Tibial artery (tissue), 4 donors: ENCODE data around the gene DACH1.

Experiments
- DNase-seq, 2 donors: peaks; one replicate each; pipeline ENCODE4 v3.0.0-alpha.2; 2019
- H3K27ac ChIP-seq, 2 donors: fragments of 200-600 bp; sonication (generic) in 1 of 2; 1 replicate in 1 of 2; 2 replicates in 1 of 2; pipeline ENCODE4 v1.5.1; 2018 to 2019; ENCODE audit warnings: mild to moderate bottlenecking in 1 of 2
- H3K27me3 ChIP-seq, 2 donors: fragments of 200-600 bp; sonication (generic) in 1 of 2; one replicate each; pipeline versions ENCODE4 v1.5.1 to v1.6.0; 2016 to 2019
- H3K36me3 ChIP-seq, 3 donors: fragments of 200-600 bp; sonication (generic) in 2 of 3; one replicate each; pipeline ENCODE4 v1.5.1; 2016 to 2019; ENCODE audit warnings: mild to moderate bottlenecking in 2 of 3
- H3K4me1 ChIP-seq, 4 donors: fragments of 200-600 bp; sonication (generic) in 2 of 4; 1 replicate in 3 of 4; 2 replicates in 1 of 4; pipeline ENCODE4 v1.5.1; 2016 to 2019
- H3K4me3 ChIP-seq, 2 donors: fragments of 200-600 bp; sonication (generic) in 1 of 2; 1 replicate in 1 of 2; 2 replicates in 1 of 2; pipeline ENCODE4 v1.5.1; 2018 to 2019; ENCODE audit warnings: mild to moderate bottlenecking in 2 of 2
- H3K9me3 ChIP-seq, 3 donors: fragments of 200-600 bp; sonication (generic) in 1 of 3; one replicate each; pipeline ENCODE4 v1.5.1; 2016 to 2019
- CTCF ChIP-seq, 2 experiments: fragments of 200-600 bp in 1 of 2; fragments of 450-650 bp in 1 of 2; IDR thresholded peaks; one replicate each; pipeline ENCODE4 v1.5.1; 2017 to 2019; ENCODE audit warnings: antibody characterized with exemption in 2 of 2, mild to moderate bottlenecking in 1 of 2, moderate library complexity in 1 of 2
- intact Hi-C: fragments of 100-400 bp; cut with DNase I; formaldehyde crosslinking; loops from one replicate; pipeline ENCODE4 v1.15.0; 2023; ENCODE audit warnings: low total_unique reads

The DACH1 gene

DNA sequence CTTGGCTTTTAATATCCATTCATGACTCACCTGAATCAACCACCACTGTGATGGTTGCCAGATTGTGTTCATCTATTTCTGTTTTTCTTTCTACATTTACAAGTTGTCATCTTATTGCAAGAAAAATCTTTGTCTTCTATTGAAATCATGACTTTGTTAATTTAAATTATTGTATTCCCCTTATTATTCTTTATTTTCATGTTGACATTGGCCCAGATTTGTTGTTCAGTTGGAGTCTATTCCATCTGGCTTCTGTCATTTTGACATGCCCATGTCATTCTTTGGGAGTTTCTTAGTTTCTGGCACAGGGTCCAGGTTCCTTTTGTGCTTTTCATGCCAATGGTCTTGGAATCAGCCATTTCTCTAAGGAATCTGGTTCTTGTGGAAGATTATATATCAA is 19.9 kb upstream of the DACH1 start:
- no peaks in the 10 kb centered on the region for H3K27me3 ChIP-seq
- no peak overlapping the region for H3K4me3 ChIP-seq
- no peak overlapping the region for H3K27ac ChIP-seq
- no peak for TF ChIP-seq CTCF (IDR thresholded peaks at IDR 0.05)
- no peaks in the 10 kb centered on the region for H3K9me3 ChIP-seq
- no peaks in the 10 kb centered on the region for H3K4me1 ChIP-seq
- intact Hi-C loops: no loop called here
- H3K36me3 ChIP-seq: no peaks in the 10 kb centered on the region
- DNase-seq: no peak

GRCh38 chr13:71882120-71882519 is 15.1 kb upstream of the DACH1 start:
- no peak for TF ChIP-seq CTCF (IDR thresholded peaks at IDR 0.05)
- Histone ChIP-seq H3K36me3 (no peaks in the 10 kb centered on the region), H3K4me3 (no peak overlapping the region), H3K27me3 (no peaks in the 10 kb centered on the region), H3K4me1 (no peaks in the 10 kb centered on the region), H3K9me3 (no peaks in the 10 kb centered on the region), H3K27ac (no peak overlapping the region)
- DNase-seq: no peak
- intact Hi-C loops: no loop called here

DNA sequence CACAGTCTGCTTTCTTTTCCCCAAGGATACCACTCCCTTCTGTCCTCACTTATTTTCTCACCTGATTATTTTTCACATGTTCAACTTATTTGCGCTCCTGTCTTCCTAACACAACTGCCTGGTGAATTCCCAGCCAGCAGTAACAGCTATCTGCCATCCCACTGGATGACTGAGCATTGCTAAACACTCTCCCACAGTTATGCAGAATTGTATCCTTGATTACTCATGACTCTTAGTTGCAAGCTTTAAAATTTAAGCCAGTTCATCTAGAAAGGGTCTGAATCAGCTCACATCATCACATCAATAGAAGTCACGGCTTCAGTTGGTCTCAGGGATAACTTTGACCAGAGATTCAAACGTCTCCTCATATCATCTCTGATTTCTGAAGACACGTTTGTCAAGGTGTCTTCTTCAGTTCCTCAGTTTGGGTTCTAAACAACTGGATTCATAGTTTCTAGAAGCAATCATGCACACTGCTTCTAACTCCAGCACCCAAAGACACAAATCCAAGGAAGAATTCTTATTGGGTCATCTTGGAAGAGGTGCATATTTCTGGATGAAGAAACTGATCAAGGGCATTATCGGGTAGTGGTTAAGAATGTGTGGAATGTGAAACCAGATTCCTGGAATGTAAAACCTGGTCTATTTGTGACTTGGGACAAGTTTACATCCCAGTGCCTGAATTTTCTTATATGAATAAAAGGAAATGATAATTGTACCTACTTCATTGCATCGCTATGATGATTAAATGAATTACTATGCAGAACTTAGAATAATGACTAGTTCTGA is 13.9 kb upstream of the DACH1 start:
- Histone ChIP-seq H3K4me3 (no peak overlapping the region), H3K27ac (no peak overlapping the region), H3K4me1 (no peaks in the 10 kb centered on the region), H3K27me3 (no peaks in the 10 kb centered on the region), H3K36me3 (no peaks in the 10 kb centered on the region), H3K9me3 (no peaks in the 10 kb centered on the region)
- TF ChIP-seq CTCF (IDR thresholded peaks at IDR 0.05): no peak
- intact Hi-C loops: no loop called here
- DNase-seq: no peak

DNA sequence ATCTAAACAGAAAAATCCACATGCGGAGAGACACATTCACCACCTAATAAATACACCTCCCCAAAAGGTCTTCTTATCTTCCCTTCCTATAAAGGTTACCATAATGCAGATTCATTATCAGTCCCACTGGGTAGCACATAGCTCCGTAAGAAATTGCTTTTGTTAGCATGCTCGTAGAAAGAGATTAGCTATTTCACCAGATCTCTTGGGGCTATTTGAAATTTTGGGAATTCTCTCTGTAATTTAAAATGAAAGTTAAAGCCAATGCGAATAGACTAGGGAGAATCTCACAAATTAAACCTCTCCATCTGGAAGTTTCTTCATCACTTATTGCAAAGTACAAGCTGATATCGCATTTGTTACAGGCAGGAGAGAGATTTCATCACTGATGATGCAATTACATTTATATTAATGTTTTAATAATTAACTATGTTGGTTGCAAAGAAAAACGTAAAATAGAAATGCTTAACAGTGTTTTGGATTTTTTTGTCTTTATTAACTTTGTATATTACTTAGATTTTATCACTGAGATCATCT is 12.9 kb upstream of the DACH1 start:
- H3K4me1 ChIP-seq: no peaks in the 10 kb centered on the region
- no peak for DNase-seq
- no peak for TF ChIP-seq CTCF (IDR thresholded peaks at IDR 0.05)
- H3K36me3 ChIP-seq: no peaks in the 10 kb centered on the region
- intact Hi-C loops: no loop called here
- H3K9me3 ChIP-seq: no peaks in the 10 kb centered on the region
- H3K27ac ChIP-seq: no peak overlapping the region
- H3K4me3 ChIP-seq: no peak overlapping the region
- no peaks in the 10 kb centered on the region for H3K27me3 ChIP-seq

DNA sequence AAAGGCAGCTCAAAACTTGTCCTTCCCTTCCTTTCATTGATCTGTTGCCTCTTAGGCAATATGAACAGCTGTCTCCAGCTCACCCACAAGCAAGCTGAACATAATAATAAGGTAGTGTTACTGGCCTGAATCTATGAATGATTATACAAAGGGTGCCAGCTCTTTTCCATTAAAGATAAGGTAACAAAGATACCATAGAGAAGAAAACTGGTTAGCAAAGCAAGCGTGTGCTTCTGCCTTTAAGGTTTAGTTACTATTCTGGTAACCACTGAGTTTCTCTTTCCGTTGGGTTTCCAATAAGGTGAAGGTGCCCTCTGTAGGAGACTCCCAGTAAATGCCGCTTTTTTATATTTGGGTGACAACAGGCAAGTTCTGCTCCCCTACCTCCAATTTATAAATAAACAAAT is 12.1 kb upstream of the DACH1 start:
- intact Hi-C loops: no loop called here
- H3K4me1 ChIP-seq: no peaks in the 10 kb centered on the region
- H3K27ac ChIP-seq: no peak overlapping the region
- no peak for DNase-seq
- no peak overlapping the region for H3K4me3 ChIP-seq
- TF ChIP-seq CTCF (IDR thresholded peaks at IDR 0.05): peak in 1 of 2 experiments; percentile 21
- H3K36me3 ChIP-seq: no peaks in the 10 kb centered on the region
- H3K9me3 ChIP-seq: no peaks in the 10 kb centered on the region
- H3K27me3 ChIP-seq: no peaks in the 10 kb centered on the region
